ENCODE measurements around the gene TRABD.

GRCh38 chr22:50233223-50233622 lies 47.5 kb downstream of the TRABD start:
- TF ChIP-seq EZH2 (IDR thresholded peaks at IDR 0.05; ENCODE audit: insufficient read depth, low read length) (no peak), CTCF (IDR thresholded peaks at IDR 0.05; ENCODE audit: insufficient read depth, low read depth, low read length) (no peak)
